GM18861 (cell line): Measurements from ENCODE around the gene DNAJB9.
A peak's percentile ranks its signal among the peaks of the same experiment; 100 is the strongest.
"Not testable (repeated sequence)": the region's sequence is repeated elsewhere in the genome, so short reads cannot be mapped to it uniquely, and the experiment has no call there.

Source experiments
- ATAC-seq: cut with Tn5 transposase; IDR thresholded peaks from one replicate; pipeline ENCODE4 v1.9.1; 2021; ENCODE audit not compliant: unreplicated experiment

The DNAJB9 gene

GRCh38 chr7:108569381-108570145 is at the start of gene DNAJB9, which contains the start of gene THAP5:
DNAJB9 (plus strand) TSS chr7:108569874; CDS start chr7:108571727, 1,853 bp downstream.
THAP5 (minus strand) TSS chr7:108569706; CDS start chr7:108569569, 137 bp downstream.
- peak; percentile 96 for ATAC-seq

DNA sequence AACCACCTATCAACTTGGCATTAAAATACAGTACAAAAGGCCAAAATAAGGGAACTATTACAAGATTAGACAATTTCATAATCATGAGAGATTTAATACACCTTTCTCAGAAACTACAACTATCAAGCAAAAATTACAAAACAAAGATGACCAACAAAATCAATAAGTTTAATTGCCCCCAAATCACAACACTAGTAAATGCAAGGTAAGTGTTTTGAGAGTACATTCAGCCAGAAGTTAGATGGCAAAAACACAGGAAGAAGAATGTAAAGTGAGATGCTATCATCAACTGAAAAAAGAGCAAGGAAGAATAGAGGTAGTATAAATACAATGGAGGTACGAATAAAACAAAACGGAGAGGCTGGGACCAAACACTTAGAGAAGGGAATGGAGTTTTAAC is 46.9 kb upstream of the DNAJB9 start:
- ATAC-seq: no peak

DNA sequence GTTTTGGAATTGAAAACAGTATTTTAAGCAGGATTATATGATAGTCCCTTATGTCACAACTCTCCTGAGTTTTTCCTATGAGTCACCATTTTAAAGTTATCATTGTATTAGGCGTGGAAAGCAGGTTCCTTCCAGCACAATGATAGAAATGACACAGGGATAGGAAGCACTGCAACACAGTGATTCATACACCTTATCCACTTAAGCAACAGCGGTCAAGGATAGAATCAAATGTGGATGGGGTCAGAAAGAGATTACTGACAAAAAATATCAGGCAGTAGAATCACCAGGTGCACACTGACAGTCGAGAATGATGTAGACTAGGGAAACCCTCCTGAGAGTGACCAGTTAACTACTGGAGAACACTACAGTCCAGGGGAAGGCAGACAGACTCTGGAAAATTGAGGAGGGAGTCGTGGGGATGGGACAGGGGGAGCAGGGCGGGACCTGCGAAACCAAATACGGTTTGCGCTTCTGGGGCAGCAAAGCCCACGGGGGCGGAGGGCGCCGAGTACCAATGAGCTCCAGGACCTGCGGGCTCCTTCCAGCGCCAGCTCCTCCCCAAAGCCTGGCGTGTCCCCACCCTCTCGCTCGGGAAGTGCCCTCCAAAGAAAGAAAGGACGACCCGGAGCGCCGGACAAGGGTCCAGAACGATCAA is 44.2 kb upstream of the DNAJB9 start:
- peak; percentile 33 for ATAC-seq

- ATAC-seq: peak; percentile 91
Observed at GRCh38 chr7:108525985-108526767, 43.5 kb upstream of the DNAJB9 start, which contains the start of gene PNPLA8. PNPLA8 (minus strand) TSS chr7:108526135; CDS start chr7:108515491, 10,644 bp downstream.

- ATAC-seq: no peak
Observed at GRCh38 chr7:108526768-108527017, 43.0 kb upstream of the DNAJB9 start.

DNA sequence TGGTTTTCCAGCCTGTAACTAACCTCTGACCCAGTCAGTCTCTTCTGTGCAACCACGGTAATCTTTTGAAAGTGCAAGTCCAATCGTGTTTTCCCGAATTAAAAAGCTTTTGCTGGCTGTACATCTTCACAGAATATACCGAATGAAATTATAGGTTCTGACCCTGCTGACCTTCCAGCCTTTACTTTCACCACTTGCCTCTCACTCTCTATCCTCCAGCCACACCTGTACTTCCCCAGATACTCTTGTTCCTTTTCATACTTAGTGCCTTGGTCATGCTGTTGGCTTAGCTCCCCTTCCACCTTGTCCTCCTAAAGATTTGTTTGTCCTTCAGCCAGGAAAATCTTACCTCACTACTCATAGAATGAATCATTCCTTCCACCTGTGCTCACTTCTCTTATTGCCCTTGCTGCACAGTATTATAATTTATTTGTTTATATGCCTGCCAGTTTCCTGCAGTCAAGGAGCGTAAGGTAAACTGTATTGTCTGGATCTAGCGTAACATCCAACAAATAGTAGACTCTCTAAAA is 41.4 kb upstream of the DNAJB9 start:
- ATAC-seq: no peak

DNA sequence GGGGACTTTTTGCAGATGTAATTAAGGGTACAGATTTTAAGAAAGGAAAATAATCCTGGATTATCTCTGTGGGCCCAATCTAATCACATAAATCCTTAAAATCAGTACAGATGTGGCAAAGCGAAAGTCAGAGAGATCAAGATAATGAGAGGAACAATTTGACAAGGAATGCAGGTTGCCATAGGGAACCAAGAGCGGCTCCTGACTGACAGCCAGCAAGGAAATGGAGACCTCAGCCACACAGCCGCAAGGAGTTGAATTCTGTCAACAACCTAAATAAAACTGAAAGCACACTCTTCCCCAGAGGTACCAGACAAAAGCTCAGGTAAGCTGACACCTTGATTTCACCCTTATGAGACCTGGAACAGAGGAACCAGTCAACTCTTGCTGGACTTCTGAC is 40.3 kb upstream of the DNAJB9 start:
- no peak for ATAC-seq

DNA sequence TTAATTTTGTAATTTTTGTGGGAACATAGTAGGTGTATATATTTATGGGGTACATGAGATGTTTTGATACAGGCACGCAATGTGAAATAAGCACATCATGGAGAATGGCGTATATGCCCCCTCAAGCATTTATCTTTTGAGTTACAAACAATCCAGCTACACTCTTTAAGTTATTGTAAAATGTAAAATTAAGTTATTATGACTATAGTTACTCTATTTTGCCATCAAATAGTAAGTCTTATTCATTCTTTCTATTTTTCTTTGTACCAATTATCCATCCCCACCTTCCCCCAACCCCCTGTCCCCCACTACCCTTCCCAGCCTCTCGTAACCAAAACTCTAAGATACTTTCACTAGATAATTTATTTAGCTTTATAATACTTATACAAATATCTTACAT is 36.0 kb upstream of the DNAJB9 start:
- no peak for ATAC-seq

DNA sequence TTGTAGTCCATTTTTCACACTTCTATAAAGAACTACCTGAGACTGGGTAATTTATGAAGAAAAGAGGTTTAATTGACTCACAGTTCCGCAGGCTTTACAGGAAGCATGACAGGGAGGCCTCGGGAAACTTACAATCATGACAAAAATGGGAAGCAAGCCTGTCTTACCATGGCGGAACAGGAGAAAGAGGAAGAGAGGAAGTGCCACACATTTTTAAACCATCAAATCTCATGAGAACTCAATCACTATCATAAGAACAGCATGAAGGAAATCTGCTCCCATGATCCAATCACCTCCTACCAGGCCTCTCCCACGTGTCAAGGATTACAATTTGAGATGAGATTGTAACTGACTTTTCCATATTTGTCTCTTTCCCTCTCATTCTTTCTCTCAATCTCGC is 34.4 kb upstream of the DNAJB9 start:
- ATAC-seq: no peak

GRCh38 chr7:108535744-108536143 is 33.9 kb upstream of the DNAJB9 start:
- ATAC-seq: no peak

DNA sequence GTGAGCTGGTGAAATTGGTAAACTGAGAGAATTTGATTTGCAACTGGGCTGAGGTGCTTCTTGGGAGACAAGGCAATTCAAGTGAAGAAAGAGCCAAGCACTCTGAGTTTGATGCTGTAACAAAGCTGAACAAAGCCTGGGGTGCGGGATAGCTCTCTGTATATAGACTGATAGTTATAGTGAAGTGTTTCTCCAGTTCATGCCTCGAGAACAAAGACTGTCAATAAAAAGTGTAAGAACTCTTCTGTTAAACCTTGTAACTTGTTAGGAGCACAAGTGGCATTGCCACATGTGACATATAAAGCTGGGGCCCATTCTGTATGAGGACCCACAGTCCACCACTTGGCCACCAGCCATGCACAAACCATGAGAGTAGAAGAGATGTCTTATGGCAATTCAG is 32.4 kb upstream of the DNAJB9 start:
- ATAC-seq: no peak

DNA sequence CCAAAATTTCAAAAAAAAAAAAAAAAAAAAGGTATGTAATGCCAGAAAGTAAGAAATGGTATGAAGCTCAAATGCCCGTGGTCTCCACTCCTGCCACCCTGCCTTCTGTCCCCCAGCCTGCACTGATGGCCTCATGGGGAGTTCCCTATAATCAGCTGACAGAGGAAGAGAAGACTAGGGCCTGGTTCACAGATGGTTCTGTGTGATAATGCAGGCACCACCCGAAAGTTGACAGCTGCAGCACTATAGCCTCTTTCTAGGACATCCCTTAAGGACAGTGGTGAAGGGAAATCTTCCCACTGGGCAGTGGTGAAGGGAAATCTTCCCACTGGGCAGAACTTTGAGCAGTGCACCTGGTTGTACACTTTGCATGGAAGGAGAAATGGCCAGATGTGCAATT is 31.4 kb upstream of the DNAJB9 start:
- ATAC-seq: not testable (repeated sequence)

DNA sequence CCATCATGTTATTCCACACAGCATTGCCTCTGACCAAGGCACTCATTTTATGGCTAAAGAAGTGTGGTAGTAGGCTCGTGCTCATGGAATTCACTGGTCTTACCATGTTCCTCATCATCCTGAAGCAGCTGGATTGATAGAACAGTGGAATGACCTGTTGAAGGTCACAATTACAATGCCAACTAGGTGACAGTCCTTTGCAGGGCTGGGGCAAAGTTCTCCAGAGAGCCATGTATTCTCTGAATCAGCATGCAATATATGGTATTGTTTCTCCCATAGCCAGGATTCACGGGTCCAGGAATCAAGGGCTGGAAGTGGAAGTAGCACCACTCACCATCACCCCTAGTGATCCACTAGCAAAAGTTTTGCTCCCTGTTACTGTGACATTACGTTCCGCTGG is 31.0 kb upstream of the DNAJB9 start:
- not testable (repeated sequence) for ATAC-seq

GRCh38 chr7:108541478-108541877 is 28.2 kb upstream of the DNAJB9 start:
- no peak for ATAC-seq

- ATAC-seq: not testable (repeated sequence)
Observed at GRCh38 chr7:108548141-108548896, 21.4 kb upstream of the DNAJB9 start.

GRCh38 chr7:108556665-108557064 is 13.0 kb upstream of the DNAJB9 start:
- not testable (repeated sequence) for ATAC-seq

- ATAC-seq: no peak
Observed at GRCh38 chr7:108557191-108557590, 12.5 kb upstream of the DNAJB9 start.

DNA sequence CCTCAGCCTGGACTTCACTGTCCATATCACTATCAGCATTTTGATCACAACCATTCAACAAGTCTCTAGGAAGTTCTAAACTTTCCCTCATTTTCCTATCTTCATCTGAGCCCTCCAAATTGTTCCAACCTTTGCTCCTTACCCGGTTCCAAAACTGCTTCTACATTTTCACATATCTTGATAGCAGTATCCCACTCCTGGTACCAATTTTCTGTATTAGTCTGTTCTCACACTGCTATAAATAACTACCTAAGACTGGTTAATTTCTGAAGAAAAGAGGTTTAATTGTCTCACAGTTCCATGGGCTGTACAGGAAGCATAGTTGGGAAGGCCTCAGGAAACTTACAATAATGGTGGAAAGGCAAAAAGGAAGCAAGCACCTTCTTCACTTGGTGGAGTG is 12.1 kb upstream of the DNAJB9 start:
- no peak for ATAC-seq

DNA sequence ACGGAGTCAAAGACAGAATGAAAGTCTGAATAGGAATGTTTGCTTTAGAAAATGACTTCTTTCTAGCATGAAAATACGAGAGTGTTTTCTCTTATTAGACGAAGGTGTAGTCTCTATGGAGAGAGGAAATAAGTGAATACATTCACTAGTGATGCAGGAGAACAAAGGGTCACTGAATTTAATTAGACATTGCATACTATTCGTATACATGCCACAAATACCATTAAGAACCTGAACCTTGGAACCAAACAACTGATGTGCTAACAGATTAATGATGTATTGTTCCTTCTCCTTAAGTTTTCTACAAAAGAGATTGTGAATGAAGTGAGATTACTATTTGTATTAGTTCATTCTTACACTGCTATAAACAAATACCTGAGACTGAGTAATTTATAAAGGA is 10.4 kb upstream of the DNAJB9 start:
- no peak for ATAC-seq

GRCh38 chr7:108561047-108561619 is 8.5 kb upstream of the DNAJB9 start:
- ATAC-seq: no peak
